Measurements from ENCODE around the gene SORCS2.

GRCh38 chr4:7698584-7698983 lies 506.2 kb downstream of the SORCS2 start:
- TF ChIP-seq CTCF (IDR thresholded peaks at IDR 0.05; ENCODE audit: low read depth, low read length) = no peak
- no peak for TF ChIP-seq EZH2phosphoT487 (IDR thresholded peaks at IDR 0.05; ENCODE audit: low read depth)
